ENCODE data around the gene ZNF683. TPM values are rescaled to one million over a fixed set of nuclear protein-coding genes. Genes with fewer than 3 reads are reported as not detected.

The ZNF683 gene
- total and polyA plus RNA-seq, 10 of the 15 experiments (the other 5 are each of a cell fraction or from before 2014, with no cell fraction given): not detected

DNA sequence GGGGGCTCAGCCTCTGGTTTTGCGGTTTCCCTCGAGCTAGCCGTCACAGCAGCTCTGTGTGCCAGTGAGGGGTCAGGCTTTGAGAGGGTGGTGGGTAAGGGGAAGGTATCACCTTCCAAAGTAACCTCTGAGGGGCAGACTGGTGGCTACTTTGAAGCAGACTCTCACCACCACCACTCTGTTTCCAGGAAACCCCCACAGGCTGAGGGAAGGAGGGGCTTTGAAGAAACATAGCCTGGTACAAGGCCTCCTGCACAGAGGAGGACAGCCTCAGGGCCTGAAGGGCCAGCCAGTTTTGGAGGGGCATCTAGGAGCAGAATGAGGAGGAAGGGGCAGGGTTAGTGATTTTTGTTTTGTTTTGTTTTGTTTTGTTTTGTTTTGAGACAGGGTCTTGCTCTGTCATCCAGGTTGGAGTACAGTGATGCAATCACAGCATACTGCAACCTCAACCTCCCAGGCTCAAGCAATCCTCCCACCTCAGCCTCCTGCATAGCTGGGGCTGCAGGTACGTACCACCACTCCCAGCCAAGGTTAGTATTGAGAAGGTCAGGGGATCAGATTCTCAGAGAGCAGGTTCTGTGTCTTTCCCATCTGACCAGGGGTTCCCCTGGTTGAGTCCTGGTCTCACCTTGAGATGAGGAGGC lies 17.2 kb upstream of the ZNF683 start:
- H3K9me3 ChIP-seq (replicated peaks; ENCODE audit: control insufficient read depth, insufficient read depth, low read length): no peaks in the 10 kb centered on the region
- H3K4me3 ChIP-seq: no peak overlapping the region
- CTCF ChIA-PET: interaction anchor here (1.2 to 2.4 kb wide), 4 partner anchors 13 to 105 kb away, joined by 3 to 11 read pairs (median 6); no protein-coding TSS in a partner anchor
- RAD21 ChIA-PET (ENCODE audit: unreplicated experiment): interaction anchor here (0.8 to 3.0 kb wide), 4 partner anchors 25 to 104 kb away, joined by 3 to 25 read pairs (median 8); no protein-coding TSS in a partner anchor
- H3K36me3 ChIP-seq (ENCODE audit: control insufficient read depth in 2 of 2, insufficient read depth in 2 of 2, low read length in 1 of 2): no peaks in the 10 kb centered on the region
- H3K27ac ChIP-seq (ENCODE audit: control insufficient read depth, insufficient read depth): no peak overlapping the region
- H3K9ac ChIP-seq (ENCODE audit: control insufficient read depth, insufficient read depth, low read length): no peak overlapping the region
- FAIRE-seq (no peak), ATAC-seq (no peak), DNase-seq (ENCODE audit: low read depth, low spot score) (no peak)
- H3K79me2 ChIP-seq (ENCODE audit: control insufficient read depth, insufficient read depth, low read length): no peaks in the 10 kb centered on the region
- no peaks in the 10 kb centered on the region for H4K20me1 ChIP-seq (ENCODE audit: control insufficient read depth, insufficient read depth)
- SMC1A ChIA-PET (ENCODE audit: uncharacterized antibody, unreplicated experiment): interaction anchor here (2.6 kb wide), 1 partner anchor 104 kb away, joined by 15 read pairs; no protein-coding TSS in a partner anchor
- no peaks in the 10 kb centered on the region for H3K4me1 ChIP-seq (ENCODE audit: control insufficient read depth, insufficient read depth, low read length)
- WGBS (ENCODE audit: insufficient coverage, insufficient replicate concordance, low lambda C conversion rate, missing lambda C conversion rate): 34% methylated on average over 4 of the region's 4 CpGs
- TF ChIP-seq CBX3 (IDR thresholded peaks at IDR 0.05; ENCODE audit: borderline replicate concordance, low read depth): no peak
- TF ChIP-seq EGR1 (IDR thresholded peaks at IDR 0.05; ENCODE audit: borderline replicate concordance in 1 of 2, low read depth in 2 of 2, low read length in 2 of 2): no peak
- no peak for TF ChIP-seq SREBF2 (IDR thresholded peaks at IDR 0.05; ENCODE audit: low read length)
- TF ChIP-seq, protein P1, sequence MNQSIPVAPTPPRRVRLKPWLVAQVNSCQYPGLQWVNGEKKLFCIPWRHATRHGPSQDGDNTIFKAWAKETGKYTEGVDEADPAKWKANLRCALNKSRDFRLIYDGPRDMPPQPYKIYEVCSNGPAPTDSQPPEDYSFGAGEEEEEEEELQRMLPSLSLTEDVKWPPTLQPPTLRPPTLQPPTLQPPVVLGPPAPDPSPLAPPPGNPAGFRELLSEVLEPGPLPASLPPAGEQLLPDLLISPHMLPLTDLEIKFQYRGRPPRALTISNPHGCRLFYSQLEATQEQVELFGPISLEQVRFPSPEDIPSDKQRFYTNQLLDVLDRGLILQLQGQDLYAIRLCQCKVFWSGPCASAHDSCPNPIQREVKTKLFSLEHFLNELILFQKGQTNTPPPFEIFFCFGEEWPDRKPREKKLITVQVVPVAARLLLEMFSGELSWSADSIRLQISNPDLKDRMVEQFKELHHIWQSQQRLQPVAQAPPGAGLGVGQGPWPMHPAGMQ (IDR thresholded peaks at IDR 0.05; ENCODE audit: borderline replicate concordance): no peak
- TF ChIP-seq NFXL1 (IDR thresholded peaks at IDR 0.05; ENCODE audit: borderline replicate concordance): no peak
- no peak for TF ChIP-seq EZH2 (IDR thresholded peaks at IDR 0.05; ENCODE audit: borderline replicate concordance, control insufficient read depth, low read depth, low read length)
- no peak for TF ChIP-seq POLR2AphosphoS2 (IDR thresholded peaks at IDR 0.05; ENCODE audit: low read depth, low read length)
- TF ChIP-seq SP1 (IDR thresholded peaks at IDR 0.05; ENCODE audit: low read depth, low read length): no peak
- TF ChIP-seq, protein P2, sequence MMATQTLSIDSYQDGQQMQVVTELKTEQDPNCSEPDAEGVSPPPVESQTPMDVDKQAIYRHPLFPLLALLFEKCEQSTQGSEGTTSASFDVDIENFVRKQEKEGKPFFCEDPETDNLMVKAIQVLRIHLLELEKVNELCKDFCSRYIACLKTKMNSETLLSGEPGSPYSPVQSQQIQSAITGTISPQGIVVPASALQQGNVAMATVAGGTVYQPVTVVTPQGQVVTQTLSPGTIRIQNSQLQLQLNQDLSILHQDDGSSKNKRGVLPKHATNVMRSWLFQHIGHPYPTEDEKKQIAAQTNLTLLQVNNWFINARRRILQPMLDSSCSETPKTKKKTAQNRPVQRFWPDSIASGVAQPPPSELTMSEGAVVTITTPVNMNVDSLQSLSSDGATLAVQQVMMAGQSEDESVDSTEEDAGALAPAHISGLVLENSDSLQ (IDR thresholded peaks at IDR 0.05): no peak
- no peak for TF ChIP-seq NBN (IDR thresholded peaks at IDR 0.05)
- no TSS peak for BruUV-seq (replicated peaks)
- in situ Hi-C loops (cut with MboI): no loop called here
- H2AFZ ChIP-seq (ENCODE audit: control insufficient read depth, low read depth, low read length): no peak overlapping the region
- H3K4me2 ChIP-seq (ENCODE audit: control insufficient read depth, insufficient read depth): no peak overlapping the region
- no peaks in the 10 kb centered on the region; a peak in 1 of 4 replicates for H3K27me3 ChIP-seq (replicated peaks in 1 of 2; ENCODE audit: control insufficient read depth in 2 of 2, insufficient read depth in 2 of 2, low read length in 1 of 2)
- POLR2A ChIA-PET: interaction anchor here (0.5 kb wide), 1 partner anchor 17 kb away, joined by 6 read pairs; no protein-coding TSS in a partner anchor
- intact Hi-C loops (cut with micrococcal nuclease; ENCODE audit: unreplicated experiment): loop anchor here (10.0 kb wide), 1 partner anchor 225 kb away; the partner anchor contains the start of genes C1orf232 and ZNF593
